ENCODE data around the gene IGSF8. TPM values are rescaled to one million over a fixed set of nuclear protein-coding genes. Genes with fewer than 3 reads are reported as not detected.

The IGSF8 gene
- total RNA-seq, 3 donors from 2014 or later = 21.0 to 35.7 (median 24.5) TPM

GRCh38 chr1:160123726-160124125, 25.3 kb upstream of the IGSF8 start:
- no peak for DNase-seq (ENCODE audit: low spot score in 2 of 2)
- intact Hi-C loops (cut with DNase I; ENCODE audit: low total_unique reads) = no loop called here
- Histone ChIP-seq H3K27me3 (no peaks in the 10 kb centered on the region), H3K4me3 (no peak overlapping the region), H3K4me1 (no peaks in the 10 kb centered on the region), H3K27ac (no peak overlapping the region), H3K9me3 (no peaks in the 10 kb centered on the region), H3K36me3 (no peaks in the 10 kb centered on the region)
- no peak for TF ChIP-seq POLR2A (IDR thresholded peaks at IDR 0.05)
- TF ChIP-seq POLR2AphosphoS5 (IDR thresholded peaks at IDR 0.05) = no peak
- TF ChIP-seq CTCF (IDR thresholded peaks at IDR 0.05) = no peak

GRCh38 chr1:160122978-160123495, 24.6 kb upstream of the IGSF8 start:
- Histone ChIP-seq H3K27ac (no peak overlapping the region), H3K27me3 (no peaks in the 10 kb centered on the region), H3K9me3 (no peaks in the 10 kb centered on the region), H3K4me1 (no peaks in the 10 kb centered on the region), H3K4me3 (no peak overlapping the region), H3K36me3 (no peaks in the 10 kb centered on the region)
- no peak for TF ChIP-seq CTCF (IDR thresholded peaks at IDR 0.05)
- TF ChIP-seq POLR2AphosphoS5 (IDR thresholded peaks at IDR 0.05) = no peak
- TF ChIP-seq POLR2A (IDR thresholded peaks at IDR 0.05) = no peak
- intact Hi-C loops (cut with DNase I; ENCODE audit: low total_unique reads) = no loop called here
- no peak for DNase-seq (ENCODE audit: low spot score in 2 of 2)

- Histone ChIP-seq H3K9me3 (no peaks in the 10 kb centered on the region), H3K36me3 (no peaks in the 10 kb centered on the region), H3K4me3 (no peak overlapping the region), H3K27ac (no peak overlapping the region), H3K27me3 (no peaks in the 10 kb centered on the region), H3K4me1 (no peaks in the 10 kb centered on the region)
- TF ChIP-seq CTCF (IDR thresholded peaks at IDR 0.05) (no peak), POLR2A (IDR thresholded peaks at IDR 0.05) (no peak), POLR2AphosphoS5 (IDR thresholded peaks at IDR 0.05) (no peak)
- intact Hi-C loops (cut with DNase I; ENCODE audit: low total_unique reads) = no loop called here
- no peak for DNase-seq (ENCODE audit: low spot score in 2 of 2)
Measured at GRCh38 chr1:160121388-160121787, 23.0 kb upstream of the IGSF8 start.

- intact Hi-C loops (cut with DNase I; ENCODE audit: low total_unique reads) = no loop called here
- DNase-seq (ENCODE audit: low spot score in 2 of 2) = no peak
- Histone ChIP-seq H3K27me3 (no peaks in the 10 kb centered on the region), H3K27ac (no peak overlapping the region), H3K9me3 (no peaks in the 10 kb centered on the region), H3K4me1 (no peaks in the 10 kb centered on the region), H3K4me3 (no peak overlapping the region), H3K36me3 (no peaks in the 10 kb centered on the region)
- TF ChIP-seq POLR2A (IDR thresholded peaks at IDR 0.05) = no peak
- no peak for TF ChIP-seq CTCF (IDR thresholded peaks at IDR 0.05)
- no peak for TF ChIP-seq POLR2AphosphoS5 (IDR thresholded peaks at IDR 0.05)
Measured at GRCh38 chr1:160120797-160121196, 22.4 kb upstream of the IGSF8 start.

- Histone ChIP-seq H3K36me3 (no peaks in the 10 kb centered on the region), H3K4me1 (no peaks in the 10 kb centered on the region), H3K27ac (no peak overlapping the region), H3K9me3 (no peaks in the 10 kb centered on the region), H3K27me3 (no peaks in the 10 kb centered on the region), H3K4me3 (no peak overlapping the region)
- no peak for TF ChIP-seq CTCF (IDR thresholded peaks at IDR 0.05)
- TF ChIP-seq POLR2A (IDR thresholded peaks at IDR 0.05) = no peak
- TF ChIP-seq POLR2AphosphoS5 (IDR thresholded peaks at IDR 0.05) = no peak
- DNase-seq (ENCODE audit: low spot score in 2 of 2) = no peak
- intact Hi-C loops (cut with DNase I; ENCODE audit: low total_unique reads) = no loop called here
Measured at GRCh38 chr1:160118928-160119327, 20.5 kb upstream of the IGSF8 start.
